Measurements from ENCODE around the gene FOXA3. TPM values are rescaled to one million over a fixed set of nuclear protein-coding genes. Genes with fewer than 3 reads are reported as not detected.

FOXA3 gene
- total RNA-seq, 1 donor from 2014 or later: 0.59 TPM

- Histone ChIP-seq H3K36me3 (ENCODE audit: insufficient read depth, low read length) (peaks cover 3% of the 10 kb centered on the region), H3K27me3 (ENCODE audit: insufficient read depth, low read length) (no peaks in the 10 kb centered on the region), H3K4me3 (ENCODE audit: insufficient read depth, low read depth, low read length) (no peak overlapping the region), H4K20me1 (ENCODE audit: insufficient read depth, low read length) (peaks cover 14% of the 10 kb centered on the region), H3K9ac (ENCODE audit: low read length) (no peak overlapping the region), H3K9me3 (ENCODE audit: insufficient read depth, low read depth, low read length) (no peaks in the 10 kb centered on the region), H3K79me2 (ENCODE audit: insufficient read depth, low read length) (peaks cover 4% of the 10 kb centered on the region), H2AFZ (ENCODE audit: low read depth, low read length) (no peak overlapping the region), H3K27ac (ENCODE audit: low read depth, low read length) (no peak overlapping the region), H3K4me1 (ENCODE audit: insufficient read depth, low read length) (peaks cover 9% of the 10 kb centered on the region), H3K4me2 (ENCODE audit: low read length) (no peak overlapping the region)
- no peak overlapping the region for H3K27ac Mint-ChIP-seq (ENCODE audit: unreplicated experiment)
- H3K36me3 Mint-ChIP-seq (ENCODE audit: low read depth, unreplicated experiment): peaks cover 15% of the 10 kb centered on the region
- no peaks in the 10 kb centered on the region for H3K9me3 Mint-ChIP-seq (ENCODE audit: unreplicated experiment)
- no peak for FAIRE-seq
- TF ChIP-seq EZH2 (IDR thresholded peaks at IDR 0.05; ENCODE audit: insufficient read depth, low read length) (no peak), CTCF (IDR thresholded peaks at IDR 0.05; ENCODE audit: insufficient read depth, low read depth, low read length) (no peak)
- peaks cover 5% of the 10 kb centered on the region for H3K4me1 Mint-ChIP-seq (ENCODE audit: low read depth, unreplicated experiment)
- DNase-seq (ENCODE audit: low read depth): no peak
- peaks cover 2% of the 10 kb centered on the region for H3K27me3 Mint-ChIP-seq (ENCODE audit: low read depth, unreplicated experiment)
- H3K4me3 Mint-ChIP-seq (ENCODE audit: unreplicated experiment): no peak overlapping the region
These were observed 35.1 kb downstream of the FOXA3 start for GRCh38 chr19:45899253-45899652.

GRCh38 chr19:45899919-45900589, 35.9 kb downstream of the FOXA3 start:
- Histone ChIP-seq H3K27ac (ENCODE audit: low read depth, low read length) (no peak overlapping the region), H3K36me3 (ENCODE audit: insufficient read depth, low read length) (peaks cover 3% of the 10 kb centered on the region), H3K4me3 (ENCODE audit: insufficient read depth, low read depth, low read length) (no peak overlapping the region), H3K9ac (ENCODE audit: low read length) (no peak overlapping the region), H3K9me3 (ENCODE audit: insufficient read depth, low read depth, low read length) (no peaks in the 10 kb centered on the region), H3K4me2 (ENCODE audit: low read length) (peak overlapping the region; percentile 100), H3K79me2 (ENCODE audit: insufficient read depth, low read length) (peaks cover 4% of the 10 kb centered on the region), H2AFZ (ENCODE audit: low read depth, low read length) (no peak overlapping the region), H3K4me1 (ENCODE audit: insufficient read depth, low read length) (peaks cover 9% of the 10 kb centered on the region), H3K27me3 (ENCODE audit: insufficient read depth, low read length) (no peaks in the 10 kb centered on the region), H4K20me1 (ENCODE audit: insufficient read depth, low read length) (peaks cover 14% of the 10 kb centered on the region)
- peaks cover 5% of the 10 kb centered on the region for H3K4me1 Mint-ChIP-seq (ENCODE audit: low read depth, unreplicated experiment)
- DNase-seq (ENCODE audit: low read depth) (no peak), FAIRE-seq (no peak)
- no peak for TF ChIP-seq CTCF (IDR thresholded peaks at IDR 0.05; ENCODE audit: insufficient read depth, low read depth, low read length)
- TF ChIP-seq EZH2 (IDR thresholded peaks at IDR 0.05; ENCODE audit: insufficient read depth, low read length): no peak
- H3K27ac Mint-ChIP-seq (ENCODE audit: unreplicated experiment): no peak overlapping the region
- H3K27me3 Mint-ChIP-seq (ENCODE audit: low read depth, unreplicated experiment): peaks cover 2% of the 10 kb centered on the region
- peak overlapping the region; percentile 81 for H3K4me3 Mint-ChIP-seq (ENCODE audit: unreplicated experiment)
- no peaks in the 10 kb centered on the region for H3K9me3 Mint-ChIP-seq (ENCODE audit: unreplicated experiment)
- peaks cover 15% of the 10 kb centered on the region for H3K36me3 Mint-ChIP-seq (ENCODE audit: low read depth, unreplicated experiment)

GRCh38 chr19:45900738-45901431, 36.8 kb downstream of the FOXA3 start:
- Histone ChIP-seq H3K4me2 (ENCODE audit: low read length) (peak overlapping the region; percentile 100), H3K9me3 (ENCODE audit: insufficient read depth, low read depth, low read length) (no peaks in the 10 kb centered on the region), H3K27me3 (ENCODE audit: insufficient read depth, low read length) (no peaks in the 10 kb centered on the region), H3K4me3 (ENCODE audit: insufficient read depth, low read depth, low read length) (peak overlapping the region; percentile 48), H3K9ac (ENCODE audit: low read length) (peak overlapping the region; percentile 4), H3K36me3 (ENCODE audit: insufficient read depth, low read length) (no peaks in the 10 kb centered on the region), H3K4me1 (ENCODE audit: insufficient read depth, low read length) (peaks cover 9% of the 10 kb centered on the region), H4K20me1 (ENCODE audit: insufficient read depth, low read length) (peaks cover 14% of the 10 kb centered on the region), H3K27ac (ENCODE audit: low read depth, low read length) (no peak overlapping the region), H3K79me2 (ENCODE audit: insufficient read depth, low read length) (peaks cover 4% of the 10 kb centered on the region), H2AFZ (ENCODE audit: low read depth, low read length) (peak overlapping the region; percentile 73)
- Mint-ChIP-seq H3K27ac (ENCODE audit: unreplicated experiment) (no peak overlapping the region), H3K4me3 (ENCODE audit: unreplicated experiment) (peak overlapping the region; percentile 81), H3K4me1 (ENCODE audit: low read depth, unreplicated experiment) (peaks cover 5% of the 10 kb centered on the region), H3K27me3 (ENCODE audit: low read depth, unreplicated experiment) (peaks cover 2% of the 10 kb centered on the region), H3K9me3 (ENCODE audit: unreplicated experiment) (no peaks in the 10 kb centered on the region), H3K36me3 (ENCODE audit: low read depth, unreplicated experiment) (peaks cover 13% of the 10 kb centered on the region)
- TF ChIP-seq EZH2 (IDR thresholded peaks at IDR 0.05; ENCODE audit: insufficient read depth, low read length) (no peak), CTCF (IDR thresholded peaks at IDR 0.05; ENCODE audit: insufficient read depth, low read depth, low read length) (no peak)
- DNase-seq (ENCODE audit: low read depth): no peak
- no peak for FAIRE-seq
